NCI-H1105 treated with DMSO at 0.1 percent for 48 hours (cell line): ENCODE results near the gene INO80D.
"Not testable (repeated sequence)": the region's sequence is repeated elsewhere in the genome, so short reads cannot be mapped to it uniquely, and the experiment has no call there.

Source experiments
- DNase-seq: peaks from one replicate; lab custom pipeline; 2025; lab: John Stamatoyannopoulos, UW

The INO80D gene

DNA sequence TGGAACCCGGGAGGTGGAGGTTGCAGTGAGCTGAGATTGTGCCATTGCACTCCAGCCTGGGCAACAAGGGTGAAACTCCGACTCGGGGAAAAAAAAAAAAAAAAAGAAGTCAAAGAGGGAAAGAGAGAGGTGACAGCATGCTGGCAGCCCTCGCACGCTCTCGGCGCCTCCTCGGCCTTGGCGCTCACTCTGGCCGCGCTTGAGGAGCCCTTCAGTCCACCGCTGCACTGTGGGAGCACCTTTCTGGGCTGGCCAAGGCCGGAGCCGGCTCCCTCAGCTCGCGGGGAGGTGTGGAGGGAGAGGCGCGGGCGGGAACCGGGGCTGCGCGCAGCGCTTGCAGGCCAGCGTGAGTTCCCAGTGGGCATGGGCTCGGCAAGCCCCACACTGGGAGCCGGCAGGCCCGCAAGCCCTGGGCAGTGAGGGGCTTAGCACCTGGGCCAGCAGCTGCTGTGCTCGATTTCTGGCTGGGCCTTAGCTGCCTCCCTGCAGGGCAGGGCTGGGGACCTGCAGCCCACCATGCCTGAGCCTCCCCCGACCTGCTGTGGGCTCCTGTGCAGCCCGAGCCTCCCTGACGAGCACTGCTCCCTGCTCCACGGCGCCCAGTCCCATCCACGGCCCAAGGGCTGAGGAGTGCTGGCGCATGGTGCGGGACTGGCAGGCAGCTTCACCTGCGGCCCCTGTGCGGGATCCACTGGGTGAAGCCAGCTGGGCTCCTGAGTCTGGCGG is 108.9 kb downstream of the INO80D start:
- DNase-seq, result not testable (repeated sequence)

DNA sequence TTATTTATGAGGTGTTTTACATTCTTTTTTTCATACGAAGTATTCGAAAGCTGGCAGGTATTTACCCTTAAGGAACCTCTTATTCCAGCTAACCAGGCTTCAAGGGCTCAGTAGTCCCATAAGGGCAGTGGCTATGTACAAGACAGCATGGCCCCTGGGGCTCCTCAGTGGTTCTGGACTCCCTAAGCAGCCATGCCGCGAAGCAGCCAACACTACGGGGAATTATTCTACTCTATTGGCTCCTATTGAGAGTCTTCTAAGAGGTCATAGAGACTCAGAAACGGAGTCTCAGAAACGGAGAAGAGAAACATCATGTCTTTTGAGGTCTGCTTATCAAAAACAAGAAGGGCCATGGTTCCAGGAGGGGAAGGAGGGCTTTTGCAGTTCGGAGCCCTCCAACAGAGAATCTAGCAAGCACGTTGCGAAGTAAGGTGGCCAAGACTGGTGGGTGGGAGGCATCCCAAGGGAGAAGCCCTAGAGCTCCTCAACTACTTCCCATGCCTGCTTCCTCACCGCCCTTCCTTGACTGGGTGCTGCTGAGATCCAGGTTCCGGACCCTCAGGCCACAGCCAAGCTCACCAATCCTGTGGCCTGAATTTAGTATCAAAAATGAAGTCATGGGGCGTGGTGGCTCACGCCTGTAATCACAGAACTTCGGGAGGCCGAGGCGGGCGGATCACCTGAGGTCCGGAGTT is 109.7 kb downstream of the INO80D start:
- DNase-seq, result no peak

DNA sequence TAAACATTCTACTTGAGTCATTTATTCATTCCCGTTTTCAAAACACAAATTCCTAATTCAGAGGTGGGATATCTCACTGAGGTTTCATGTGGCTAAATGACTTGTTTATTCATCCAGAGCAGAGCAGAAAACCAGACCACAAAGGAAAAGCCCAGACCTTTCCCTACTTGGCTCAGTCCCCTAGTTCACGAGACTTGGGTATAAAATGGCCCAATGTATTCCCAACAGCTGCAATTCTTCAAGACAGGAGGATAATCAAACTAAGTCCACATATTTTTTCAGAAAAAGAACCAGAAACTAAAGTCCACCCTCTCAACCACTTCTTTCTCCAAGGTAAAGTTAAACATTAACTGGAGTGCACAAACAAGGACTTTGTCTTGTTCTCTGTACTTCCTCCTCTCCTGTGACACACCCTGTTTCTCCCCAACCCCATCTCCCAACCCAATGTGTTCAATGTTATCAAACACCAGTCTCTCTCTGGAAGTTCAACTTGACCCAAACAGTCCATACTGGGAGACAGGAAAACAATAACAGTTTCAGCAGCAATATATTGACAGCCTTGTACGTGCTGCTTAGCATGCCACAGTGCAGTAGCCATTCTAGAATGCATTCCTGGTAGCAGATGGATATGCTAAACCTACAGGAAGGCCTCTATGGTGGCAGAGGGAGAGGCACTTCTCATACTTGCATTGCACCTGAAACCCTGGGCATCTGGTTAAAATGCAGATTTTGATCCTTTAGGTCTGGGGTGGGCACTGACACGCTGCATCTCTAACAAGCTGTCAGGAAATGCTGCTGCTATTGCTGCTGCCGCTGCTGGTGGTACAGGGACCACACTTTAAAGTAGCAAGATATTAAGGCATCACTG is 110.7 kb downstream of the INO80D start:
- DNase-seq, result no peak

DNA sequence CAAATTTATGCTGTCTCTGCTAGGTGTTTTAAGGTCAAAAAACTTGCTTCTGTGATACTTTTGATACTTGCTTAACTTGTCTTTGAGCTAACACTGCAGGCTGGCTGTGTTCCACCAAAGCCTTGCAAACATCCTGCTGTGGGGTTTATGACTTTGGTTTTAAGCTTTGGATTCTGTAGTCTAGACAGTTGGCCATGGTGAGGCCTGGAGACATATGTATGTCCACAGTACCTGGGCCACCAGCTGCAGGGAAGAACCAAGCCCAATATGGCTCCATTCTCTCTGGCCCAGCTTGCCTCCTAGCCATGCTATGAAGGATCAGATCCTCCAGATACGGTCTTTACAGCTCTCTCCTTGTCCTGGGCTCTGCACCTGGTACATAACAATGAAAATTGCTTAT is 113.9 kb downstream of the INO80D start:
- DNase-seq, result no peak

DNA sequence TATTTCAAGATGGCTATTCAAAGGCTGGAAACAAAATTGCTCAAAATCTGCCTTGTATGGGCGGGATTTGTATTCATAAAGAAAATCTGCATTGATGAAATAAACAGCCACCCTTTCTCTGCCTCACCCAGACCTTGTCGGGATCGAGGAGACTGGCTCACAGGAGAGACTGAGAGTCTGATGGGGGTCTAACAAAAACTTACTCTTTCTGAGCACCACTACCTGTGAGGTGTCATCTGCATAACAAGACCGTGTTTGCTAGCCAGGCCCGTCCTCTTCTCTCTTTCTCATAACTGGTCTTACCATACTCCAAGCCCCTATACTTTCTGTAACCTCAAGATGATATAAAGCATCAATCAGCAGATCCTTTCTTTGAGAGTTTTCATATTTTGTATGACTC is 115.6 kb downstream of the INO80D start:
- DNase-seq, result no peak

DNA sequence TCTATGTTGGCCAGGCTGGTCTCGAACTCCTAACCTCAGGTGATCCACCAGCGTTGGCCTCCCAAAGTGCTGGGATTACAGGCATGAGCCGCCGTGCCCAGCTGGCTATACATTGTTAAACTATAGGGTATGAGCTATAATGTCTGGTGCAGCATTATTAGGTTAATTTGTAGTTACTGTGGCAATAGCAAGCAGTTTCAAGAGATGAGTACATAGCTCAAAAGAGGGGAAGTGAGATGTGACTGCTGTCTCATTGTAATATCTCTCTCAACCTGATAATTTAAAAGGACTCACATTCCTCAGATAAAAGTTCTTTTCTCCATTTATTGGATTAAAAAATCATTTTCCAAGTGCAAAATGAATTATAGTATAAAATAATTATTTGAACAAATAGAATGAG is 116.4 kb downstream of the INO80D start:
- no peak for DNase-seq

DNA sequence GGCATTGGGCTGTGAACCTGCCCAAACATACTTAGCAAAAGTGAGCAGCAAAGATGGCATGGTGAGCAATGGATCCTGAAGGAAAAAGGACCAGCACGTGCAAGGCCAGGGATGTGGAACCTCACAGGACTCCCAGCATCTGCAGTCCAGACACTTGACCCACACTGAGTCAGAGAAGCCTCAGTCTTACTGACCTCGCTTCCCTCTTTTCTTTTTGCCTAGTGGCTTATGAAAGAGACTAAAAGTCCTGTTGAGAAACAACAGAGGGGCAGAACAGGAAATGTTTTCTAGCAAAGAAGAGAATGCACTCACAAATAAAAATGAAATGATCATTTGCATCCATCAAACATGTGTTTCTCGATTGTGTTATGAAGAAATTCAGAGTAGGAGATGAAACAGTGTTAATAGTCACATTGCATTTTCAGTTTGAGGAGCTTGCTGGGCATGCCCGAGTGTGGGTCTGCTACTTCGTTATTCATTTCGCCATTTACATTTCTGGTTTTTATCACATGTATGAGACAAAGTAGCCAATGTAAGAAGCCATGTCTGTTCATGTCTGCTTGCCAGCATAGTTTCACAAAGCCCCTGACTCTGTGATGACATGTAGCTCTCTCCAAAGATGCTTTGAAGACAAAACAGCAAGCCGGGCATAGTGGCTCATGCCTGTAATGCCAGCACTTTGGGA is 118.4 kb downstream of the INO80D start:
- no peak for DNase-seq

DNA sequence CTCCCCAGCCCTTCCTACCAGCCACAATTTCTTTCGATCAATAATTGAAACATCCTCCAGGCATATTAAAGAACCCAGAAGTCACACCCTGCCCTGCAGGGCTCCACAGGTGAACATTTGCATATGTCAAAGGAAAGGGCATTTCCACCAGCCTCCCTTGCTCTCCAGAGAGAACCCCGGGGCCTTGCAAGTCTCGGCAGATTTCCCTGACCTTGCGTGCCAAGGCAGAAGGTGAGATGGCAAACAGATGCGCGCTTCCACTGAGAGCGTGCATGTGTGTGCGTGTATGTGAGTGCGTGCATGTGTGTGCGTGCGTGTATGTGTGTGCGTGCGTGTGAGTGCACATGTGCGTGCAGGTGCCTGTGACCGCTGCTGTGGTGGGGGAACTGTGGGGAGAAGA is 120.3 kb downstream of the INO80D start:
- no peak for DNase-seq

DNA sequence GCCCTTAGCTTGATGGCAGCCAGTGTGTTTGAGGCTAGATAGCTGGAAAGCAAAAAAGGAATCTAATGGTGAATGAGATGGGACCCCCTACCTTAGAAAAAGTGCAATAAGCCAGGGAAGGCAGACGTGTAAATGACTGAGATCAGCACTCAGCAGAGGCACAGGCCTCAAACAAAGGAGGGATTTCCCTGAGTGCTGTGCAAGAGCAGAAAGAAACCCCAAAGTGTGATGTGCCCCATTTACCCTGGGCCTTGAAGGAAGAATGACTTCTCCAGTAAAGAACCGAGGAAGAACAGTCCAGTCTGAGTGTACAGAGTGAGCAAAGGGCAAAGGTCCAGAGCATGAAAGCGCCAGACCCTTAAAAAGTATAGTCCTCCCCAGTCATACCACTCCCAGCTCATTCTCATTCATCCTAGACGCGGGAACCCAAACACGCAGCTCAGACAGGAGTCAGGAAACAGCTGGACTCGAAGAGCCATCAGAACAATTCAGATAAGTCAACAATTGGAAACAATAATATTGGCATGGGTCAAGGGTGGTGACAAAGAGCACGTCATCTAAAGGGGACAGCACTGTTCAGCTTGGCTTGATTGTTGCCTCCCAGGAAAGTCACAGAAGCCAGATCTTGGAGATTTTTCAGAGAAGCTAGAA is 121.7 kb downstream of the INO80D start:
- DNase-seq, result no peak

DNA sequence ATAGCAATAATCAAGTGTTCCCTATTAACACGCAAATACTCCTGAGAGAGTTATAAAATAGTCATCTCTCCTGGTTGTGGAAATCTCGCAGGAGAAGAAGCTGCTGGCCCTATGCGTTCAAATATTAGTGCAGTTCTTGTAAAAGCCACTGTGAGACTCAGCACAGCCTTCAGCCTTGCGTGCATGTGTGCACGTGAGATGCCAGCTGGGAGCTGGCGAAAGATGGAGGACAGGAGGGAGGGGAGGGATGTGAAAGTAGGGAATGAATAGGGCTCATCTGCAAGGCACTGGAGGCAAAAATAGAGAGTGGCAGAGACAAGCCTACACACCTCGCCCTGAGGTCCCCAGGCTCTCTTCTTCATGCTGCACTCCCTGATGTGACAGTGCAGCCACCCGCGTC is 126.5 kb downstream of the INO80D start:
- DNase-seq, result no peak

DNA sequence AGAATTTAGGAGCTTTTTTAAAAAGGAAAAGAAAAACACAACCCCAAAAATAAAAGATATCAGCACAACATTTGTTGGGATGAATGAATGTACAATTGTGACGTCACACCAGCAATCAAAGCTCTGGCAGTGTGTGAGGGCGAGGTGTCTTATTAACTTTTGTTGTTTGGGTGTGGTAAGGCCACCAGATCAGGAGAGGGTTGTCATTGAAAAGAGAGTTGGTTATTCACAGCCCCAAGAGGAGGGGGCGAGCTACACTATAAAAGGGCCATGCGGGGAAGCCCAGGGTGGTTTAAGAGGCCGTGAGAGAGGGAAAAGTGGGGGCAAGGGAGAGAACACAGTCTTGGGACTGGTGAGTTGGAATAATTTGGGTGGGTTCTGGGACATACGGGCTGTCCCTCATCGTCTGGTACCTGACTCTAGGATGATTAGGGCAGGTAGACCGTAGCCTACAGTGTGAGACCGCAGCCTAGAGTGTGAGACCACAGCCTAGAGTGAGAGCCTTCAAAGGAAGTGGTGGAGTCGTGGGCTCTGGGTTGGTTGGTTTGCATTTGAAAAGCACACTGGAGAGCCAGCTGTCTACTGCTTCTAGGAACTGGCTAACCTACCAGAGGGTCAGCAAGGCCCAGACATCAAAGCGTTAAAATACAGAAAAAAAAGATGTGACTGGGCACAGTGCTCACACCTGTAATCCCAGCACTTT is 128.4 kb downstream of the INO80D start:
- no peak for DNase-seq

DNA sequence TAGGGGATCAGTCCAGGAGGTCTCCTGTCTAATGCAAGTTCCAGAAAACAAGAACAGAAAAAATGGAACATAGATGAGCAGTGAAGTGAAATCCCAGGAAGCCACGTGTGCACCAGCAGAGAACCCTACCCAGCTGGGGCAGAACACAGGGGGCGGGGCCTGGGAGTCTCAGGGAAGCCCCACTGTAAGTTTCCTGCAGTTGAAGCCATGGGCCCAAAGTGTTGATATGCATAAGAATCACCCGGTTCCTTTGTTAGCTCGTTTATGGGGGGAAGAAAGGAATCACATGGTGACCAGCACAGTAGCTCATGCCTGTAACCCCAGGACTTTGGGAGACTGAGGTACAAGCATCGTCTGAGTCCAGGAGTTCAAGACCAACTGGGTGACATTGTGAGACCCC is 131.3 kb downstream of the INO80D start:
- DNase-seq, result no peak

DNA sequence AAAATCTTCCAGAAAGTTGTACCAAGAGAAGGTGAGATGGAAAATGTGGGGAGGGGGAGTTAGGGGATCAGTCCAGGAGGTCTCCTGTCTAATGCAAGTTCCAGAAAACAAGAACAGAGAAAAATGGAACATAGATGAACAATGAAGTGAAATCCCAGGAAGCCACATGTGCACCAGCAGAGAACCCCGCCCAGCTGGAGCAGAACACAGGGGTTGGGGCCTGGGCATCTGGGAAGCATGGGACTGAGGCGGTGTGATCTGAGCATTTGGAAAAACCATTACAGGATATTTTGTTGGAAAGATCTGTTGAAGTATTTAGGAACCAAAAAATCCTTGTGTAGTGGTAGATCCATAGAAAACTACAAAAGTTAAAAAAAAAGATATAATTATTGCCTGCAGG is 133.7 kb downstream of the INO80D start:
- DNase-seq, result no peak

DNA sequence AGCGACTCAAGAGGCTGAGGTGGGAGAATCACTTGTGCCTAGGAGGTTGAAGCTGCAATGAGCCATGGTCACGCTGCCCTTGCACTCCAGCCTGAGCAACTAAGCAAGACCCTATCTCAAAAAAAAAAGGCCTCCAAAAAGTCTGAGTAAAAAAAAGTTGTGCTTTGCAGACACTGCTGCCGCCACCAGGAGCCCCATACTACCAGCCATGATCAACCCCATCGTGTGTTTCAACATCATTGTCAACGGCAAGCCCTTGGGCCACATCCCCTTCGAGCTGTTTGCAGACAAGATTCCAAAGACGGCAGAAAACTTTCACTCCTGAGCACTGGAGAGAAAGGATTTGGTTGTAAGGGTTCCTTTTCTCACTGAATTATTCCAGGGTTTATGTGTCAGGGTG is 137.1 kb downstream of the INO80D start:
- no peak for DNase-seq

DNA sequence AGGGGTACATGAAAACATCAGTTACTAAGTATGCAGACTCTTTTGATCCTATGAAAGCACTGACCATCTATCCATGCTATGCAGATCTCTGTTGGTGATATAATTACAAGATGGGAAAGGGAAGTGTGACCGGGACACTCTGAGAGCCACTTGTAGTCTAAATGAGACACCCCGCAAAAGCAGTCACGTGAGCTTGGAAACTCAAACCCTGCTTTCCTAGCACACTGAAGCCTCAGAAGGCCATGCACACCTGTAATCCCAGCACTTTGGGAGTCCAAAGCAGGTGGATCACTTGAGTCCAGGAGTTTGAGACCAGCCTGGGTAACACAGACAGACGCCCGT is 137.5 kb downstream of the INO80D start:
- no peak for DNase-seq

DNA sequence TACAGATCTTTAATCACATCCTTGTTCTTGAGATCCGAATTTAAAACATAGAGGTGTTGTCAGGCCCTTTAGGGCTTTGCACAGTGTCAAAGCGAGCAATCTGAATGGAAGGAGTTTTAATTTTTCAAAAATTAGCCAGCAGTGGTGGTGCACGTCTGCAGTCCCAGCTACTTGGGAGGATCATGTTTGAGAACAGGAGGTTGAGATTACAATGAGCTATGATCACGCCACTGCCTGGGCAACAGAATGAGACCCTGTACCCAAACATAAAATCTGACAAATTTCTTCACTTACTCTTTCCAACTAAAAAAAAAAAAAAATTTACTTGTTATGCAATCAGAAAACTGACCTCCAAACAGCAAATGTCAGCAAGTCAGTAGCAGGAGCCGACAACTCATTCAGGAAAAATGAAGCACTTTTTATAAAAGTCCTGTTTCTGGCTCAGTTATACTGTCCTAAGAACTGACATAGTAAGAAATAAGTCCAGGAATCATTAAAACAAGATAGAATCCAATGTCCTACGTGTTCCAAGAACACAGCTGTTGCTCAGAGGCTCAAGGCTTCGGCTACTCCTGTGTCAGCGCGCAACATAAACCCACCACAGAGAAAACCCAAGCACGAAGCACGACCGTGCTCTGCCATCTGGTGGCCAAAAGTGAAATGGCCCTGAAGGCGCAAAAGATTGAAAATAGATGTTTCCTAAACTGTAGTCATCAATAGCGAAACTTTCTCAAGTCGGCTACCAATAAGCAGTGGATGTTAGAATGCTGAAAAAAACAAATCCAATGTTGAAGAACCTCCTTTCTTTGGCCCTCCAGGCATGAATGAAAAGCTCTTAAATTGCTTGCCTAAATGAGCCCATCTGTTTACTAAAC is 138.1 kb downstream of the INO80D start:
- peak; percentile 32 for DNase-seq

DNA sequence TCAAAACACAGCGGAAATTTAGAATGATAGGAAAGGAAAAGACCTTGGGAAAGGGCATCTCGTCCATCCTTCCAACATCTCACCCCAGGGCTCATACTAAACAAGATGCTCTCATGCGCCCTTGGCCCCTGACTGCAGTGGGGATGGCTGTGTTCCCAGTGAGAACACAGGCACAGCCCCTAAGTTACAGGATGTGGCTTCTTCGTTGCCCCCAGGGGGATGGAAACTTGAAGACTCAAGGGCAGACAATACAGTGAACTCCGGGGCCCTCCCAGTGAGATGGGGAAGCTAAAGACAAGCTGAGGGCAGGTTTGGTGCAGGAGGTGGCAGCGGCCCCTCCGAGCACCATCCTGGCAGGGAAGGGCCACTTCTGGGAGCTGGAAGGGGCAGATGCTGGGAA is 139.7 kb downstream of the INO80D start:
- no peak for DNase-seq
